Testis (tissue), 3 donors: ENCODE data around the gene ADNP. TPM values are rescaled to one million over a fixed set of nuclear protein-coding genes. Genes with fewer than 3 reads are reported as not detected.

Experiments used
- DNase-seq: peaks from one replicate; pipeline ENCODE4 v3.0.0-alpha.2; 2019
- H3K27ac ChIP-seq, 2 donors: fragments of 200-600 bp; sonication (generic); one replicate each; pipeline ENCODE4 v1.5.1; 2019
- H3K27me3 ChIP-seq: fragments of 200-600 bp; sonication (generic); one replicate; pipeline ENCODE4 v1.5.1; 2019
- H3K36me3 ChIP-seq: fragments of 200-600 bp; sonication (generic); one replicate; pipeline ENCODE4 v1.5.1; 2017; ENCODE audit warnings: low read depth; ENCODE audit errors: missing control alignments
- H3K4me1 ChIP-seq: fragments of 200-600 bp; sonication (generic); one replicate; pipeline ENCODE4 v1.5.1; 2019
- H3K4me3 ChIP-seq, 2 donors: fragments of 200-600 bp; sonication (generic); one replicate each; pipeline ENCODE4 v1.5.1; 2017 to 2019
- H3K9me3 ChIP-seq: fragments of 200-600 bp; sonication (generic); one replicate; pipeline ENCODE4 v1.5.1; 2017
- CTCF ChIP-seq, 3 experiments: fragments of 450-650 bp in 2 of 3; fragments of 200-600 bp in 1 of 3; sonication (generic) in 1 of 3; IDR thresholded peaks; one replicate each; pipeline ENCODE4 v1.5.1; 2016 to 2019; ENCODE audit warnings: antibody characterized with exemption in 3 of 3, mild to moderate bottlenecking in 2 of 3, moderate library complexity in 1 of 3
- POLR2A ChIP-seq: fragments of 450-650 bp; IDR thresholded peaks from one replicate; pipeline ENCODE4 v1.6.1; 2017; ENCODE audit warnings: antibody characterized with exemption, mild to moderate bottlenecking, moderate library complexity
- WGBS, 2 donors: methylation state at CpG; one replicate each; pipeline ENCODE4 v1.1.5; 2018; 5-methylcytosine and 5-hydroxymethylcytosine counted together
- intact Hi-C: fragments of 100-400 bp; cut with DNase I; formaldehyde crosslinking; loops from one replicate; pipeline ENCODE4 v1.15.1; 2023; ENCODE audit warnings: low total_unique reads
- polyA plus RNA-seq: library from polyadenylated mRNA; stranded (reverse); fragments of 350-450 nt; fragmentation: Illumina TruSeq; extraction: RNeasy Lipid Tissue Mini Kit (QIAGEN cat#74804); gene quantifications from one replicate; pipeline ENCODE4 v1.2.3, GENCODE V29; 2014; ENCODE audit warnings: low read depth, low replicate concordance; ENCODE audit not compliant: insufficient read depth
- total RNA-seq, 2 donors: library from RNA; depleted of rRNA; stranded (reverse); fragments of >200 nt; gene quantifications; one replicate each; pipeline ENCODE4 v1.2.3, GENCODE V29; 2016

The ADNP gene
- total and polyA plus RNA-seq, 3 donors from 2014 or later, result 83.5 to 110 (median 101) TPM

GRCh38 chr20:50921803-50922501 lies 9.3 kb downstream of the ADNP start:
- Histone ChIP-seq H3K27me3 (no peaks in the 10 kb centered on the region), H3K4me3 (no peak overlapping the region), H3K9me3 (no peaks in the 10 kb centered on the region), H3K36me3 (no peaks in the 10 kb centered on the region), H3K4me1 (peaks cover 34% of the 10 kb centered on the region), H3K27ac (no peak overlapping the region)
- intact Hi-C loops, result loop anchor here (10.0 kb wide), 1 partner anchor 127 kb away; the partner anchor contains the start of gene BCAS4
- TF ChIP-seq CTCF (IDR thresholded peaks at IDR 0.05), result no peak
- no peak for TF ChIP-seq POLR2A
- no peak for DNase-seq
- 58 to 69% methylated on average over 8 of the region's 8 CpGs for WGBS, 2 donors

- intact Hi-C loops, result loop anchor here (10.0 kb wide), 1 partner anchor 126 kb away; the partner anchor contains the start of gene BCAS4
- no peak for DNase-seq
- TF ChIP-seq CTCF (IDR thresholded peaks at IDR 0.05) (no peak), POLR2A (no peak)
- Histone ChIP-seq H3K4me3 (no peak overlapping the region), H3K4me1 (peaks cover 42% of the 10 kb centered on the region), H3K27me3 (no peaks in the 10 kb centered on the region), H3K9me3 (no peaks in the 10 kb centered on the region), H3K36me3 (no peaks in the 10 kb centered on the region), H3K27ac (no peak overlapping the region)
These were observed 10.2 kb downstream of the ADNP start for GRCh38 chr20:50920997-50921396.

GRCh38 chr20:50919567-50919966 lies 11.7 kb downstream of the ADNP start:
- WGBS, 2 donors, result 62 to 74% methylated on average over 6 of the region's 6 CpGs
- no peak overlapping the region for H3K27ac ChIP-seq
- no peak for DNase-seq
- intact Hi-C loops, result no loop called here
- H3K27me3 ChIP-seq, result no peaks in the 10 kb centered on the region
- no peak overlapping the region for H3K4me3 ChIP-seq
- H3K36me3 ChIP-seq, result no peaks in the 10 kb centered on the region
- TF ChIP-seq CTCF (IDR thresholded peaks at IDR 0.05) (no peak), POLR2A (no peak)
- no peaks in the 10 kb centered on the region for H3K9me3 ChIP-seq
- H3K4me1 ChIP-seq, result peaks cover 45% of the 10 kb centered on the region

GRCh38 chr20:50918403-50918802 lies 12.8 kb downstream of the ADNP start:
- Histone ChIP-seq H3K27me3 (no peaks in the 10 kb centered on the region), H3K4me3 (no peak overlapping the region), H3K9me3 (no peaks in the 10 kb centered on the region), H3K4me1 (peaks cover 57% of the 10 kb centered on the region), H3K27ac (no peak overlapping the region), H3K36me3 (no peaks in the 10 kb centered on the region)
- DNase-seq, result no peak
- no peak for TF ChIP-seq CTCF (IDR thresholded peaks at IDR 0.05)
- TF ChIP-seq POLR2A, result no peak
- WGBS, 2 donors, result 41 to 56% methylated on average over 3 of the region's 3 CpGs
- intact Hi-C loops, result no loop called here

GRCh38 chr20:50916934-50917333 lies 14.3 kb downstream of the ADNP start:
- Histone ChIP-seq H3K27ac (no peak overlapping the region), H3K9me3 (no peaks in the 10 kb centered on the region), H3K27me3 (no peaks in the 10 kb centered on the region), H3K4me3 (no peak overlapping the region), H3K36me3 (no peaks in the 10 kb centered on the region), H3K4me1 (peaks cover 59% of the 10 kb centered on the region)
- no peak for DNase-seq
- 55 to 59% methylated on average over 3 of the region's 3 CpGs for WGBS, 2 donors
- intact Hi-C loops, result no loop called here
- TF ChIP-seq CTCF (IDR thresholded peaks at IDR 0.05) (no peak), POLR2A (no peak)
